Measurements from ENCODE around the gene SCYGR3.
"Not testable (repeated sequence)": the region's sequence is repeated elsewhere in the genome, so short reads cannot be mapped to it uniquely, and the experiment has no call there.

Gene SCYGR3

GRCh38 chr2:227612546-227613271 is 1.9 kb downstream of the SCYGR3 start:
- no peak for DNase-seq

GRCh38 chr2:227610123-227610522 is 4.5 kb downstream of the SCYGR3 start:
- no peak for DNase-seq

GRCh38 chr2:227608561-227609338 is 5.9 kb downstream of the SCYGR3 start:
- DNase-seq: peak; percentile 39 to 57

GRCh38 chr2:227607941-227608340 is 6.7 kb downstream of the SCYGR3 start:
- no peak for DNase-seq

- DNase-seq: no peak
Measured at GRCh38 chr2:227606476-227606875, 8.2 kb downstream of the SCYGR3 start.

GRCh38 chr2:227602358-227602757 is 12.3 kb downstream of the SCYGR3 start:
- DNase-seq: no peak

GRCh38 chr2:227598835-227599503 is 15.7 kb downstream of the SCYGR3 start, which contains the start of gene SCYGR2:
TSS of gene SCYGR2 (plus strand) at chr2:227598893. CDS start at chr2:227598893, 0 bp downstream.
- DNase-seq: not testable (repeated sequence)

- no peak for DNase-seq
Measured at GRCh38 chr2:227597998-227598397, 16.6 kb downstream of the SCYGR3 start.

- DNase-seq: no peak
Measured at GRCh38 chr2:227597036-227597435, 17.6 kb downstream of the SCYGR3 start.

- DNase-seq: no peak
Measured at GRCh38 chr2:227595797-227596196, 18.8 kb downstream of the SCYGR3 start.

GRCh38 chr2:227592694-227593387 is 21.8 kb downstream of the SCYGR3 start:
- no peak for DNase-seq

- DNase-seq: no peak
Measured at GRCh38 chr2:227582369-227582768, 32.3 kb downstream of the SCYGR3 start.

GRCh38 chr2:227579791-227580190 is 34.8 kb downstream of the SCYGR3 start:
- no peak for DNase-seq

GRCh38 chr2:227578642-227579041 is 36.0 kb downstream of the SCYGR3 start:
- no peak for DNase-seq

- no peak for DNase-seq
Measured at GRCh38 chr2:227577555-227577954, 37.1 kb downstream of the SCYGR3 start.

GRCh38 chr2:227576812-227577211 is 37.8 kb downstream of the SCYGR3 start:
- no peak for DNase-seq

- DNase-seq: no peak
Measured at GRCh38 chr2:227576110-227576509, 38.5 kb downstream of the SCYGR3 start.

GRCh38 chr2:227570615-227571014 is 44.0 kb downstream of the SCYGR3 start:
- DNase-seq: no peak

- no peak for DNase-seq
Measured at GRCh38 chr2:227568852-227569169, 45.8 kb downstream of the SCYGR3 start.

GRCh38 chr2:227566012-227566411 is 48.6 kb downstream of the SCYGR3 start:
- no peak for DNase-seq

- DNase-seq: no peak
Measured at GRCh38 chr2:227565080-227565479, 49.6 kb downstream of the SCYGR3 start.
